Subcutaneous adipose tissue (tissue), 4 donors: ENCODE measurements around the gene RGS4. TPM values are rescaled to one million over a fixed set of nuclear protein-coding genes. Genes with fewer than 3 reads are reported as not detected.

Experiments used
- total RNA-seq, 4 donors: library from RNA; depleted of rRNA; stranded (reverse); fragments of >200 nt; gene quantifications; one replicate each; pipeline ENCODE4 v1.1.0, GENCODE V29; 2016
- TF ChIP-seq, protein P1 (sequence below): fragments of 450-650 bp; IDR thresholded peaks from one replicate; pipeline ENCODE4 v1.5.1; 2016; ENCODE audit warnings: low read depth, mild to moderate bottlenecking, control low read depth, antibody characterized with exemption, moderate library complexity

RGS4 gene
- 1 to 10 TPM in 1 of 4 donors, under 1 TPM in 2, not detected in 1; 0.22 to 1.4 (median 0.82) TPM for total RNA-seq

DNA sequence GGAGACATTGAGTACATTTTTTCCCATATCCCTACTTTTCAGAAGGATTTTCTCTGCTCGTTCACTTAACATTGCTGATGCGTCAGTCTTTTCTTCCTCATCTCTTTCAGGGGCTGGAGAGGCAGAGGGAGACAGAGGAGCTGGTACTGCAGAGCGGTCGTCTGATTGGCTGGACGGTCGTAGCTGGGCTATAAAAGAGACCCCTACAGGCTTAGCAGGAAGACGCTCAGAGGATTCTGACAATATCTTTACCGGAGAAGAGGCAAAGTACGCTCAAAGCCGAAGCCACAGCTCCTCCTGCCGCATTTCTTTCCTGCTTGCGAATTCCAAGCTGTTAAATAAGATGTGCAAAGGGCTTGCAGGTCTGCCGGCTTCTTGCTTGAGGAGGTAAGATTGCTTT is at the start of gene RGS4:
Gene RGS4, plus strand, starts transcription at position 220 of the 400 bp plus-strand sequence. Its CDS starts 124 bp downstream, at position 344.
- TF ChIP-seq, protein P1, sequence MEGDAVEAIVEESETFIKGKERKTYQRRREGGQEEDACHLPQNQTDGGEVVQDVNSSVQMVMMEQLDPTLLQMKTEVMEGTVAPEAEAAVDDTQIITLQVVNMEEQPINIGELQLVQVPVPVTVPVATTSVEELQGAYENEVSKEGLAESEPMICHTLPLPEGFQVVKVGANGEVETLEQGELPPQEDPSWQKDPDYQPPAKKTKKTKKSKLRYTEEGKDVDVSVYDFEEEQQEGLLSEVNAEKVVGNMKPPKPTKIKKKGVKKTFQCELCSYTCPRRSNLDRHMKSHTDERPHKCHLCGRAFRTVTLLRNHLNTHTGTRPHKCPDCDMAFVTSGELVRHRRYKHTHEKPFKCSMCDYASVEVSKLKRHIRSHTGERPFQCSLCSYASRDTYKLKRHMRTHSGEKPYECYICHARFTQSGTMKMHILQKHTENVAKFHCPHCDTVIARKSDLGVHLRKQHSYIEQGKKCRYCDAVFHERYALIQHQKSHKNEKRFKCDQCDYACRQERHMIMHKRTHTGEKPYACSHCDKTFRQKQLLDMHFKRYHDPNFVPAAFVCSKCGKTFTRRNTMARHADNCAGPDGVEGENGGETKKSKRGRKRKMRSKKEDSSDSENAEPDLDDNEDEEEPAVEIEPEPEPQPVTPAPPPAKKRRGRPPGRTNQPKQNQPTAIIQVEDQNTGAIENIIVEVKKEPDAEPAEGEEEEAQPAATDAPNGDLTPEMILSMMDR, result no peak

DNA sequence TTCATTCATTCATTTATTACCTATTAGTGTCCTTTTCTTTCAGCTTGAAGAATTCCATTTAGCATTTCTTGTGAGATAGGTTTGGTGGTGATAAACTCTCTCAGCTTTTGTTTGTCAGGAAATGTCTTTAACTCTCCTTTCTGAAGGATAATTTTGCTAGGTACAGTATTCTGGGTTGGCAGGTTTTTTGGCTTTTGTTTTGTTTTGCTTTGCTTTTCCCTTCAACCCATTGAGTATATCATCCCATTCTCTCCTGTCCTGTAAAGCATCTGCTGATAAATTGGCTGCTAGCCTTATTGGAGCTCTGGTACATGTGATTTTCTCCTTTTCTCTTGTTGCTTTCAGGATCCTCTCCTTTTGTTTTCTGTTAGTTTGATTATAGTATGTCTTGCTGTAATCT is 47.0 kb upstream of the RGS4 start:
- TF ChIP-seq, protein P1, result no peak

DNA sequence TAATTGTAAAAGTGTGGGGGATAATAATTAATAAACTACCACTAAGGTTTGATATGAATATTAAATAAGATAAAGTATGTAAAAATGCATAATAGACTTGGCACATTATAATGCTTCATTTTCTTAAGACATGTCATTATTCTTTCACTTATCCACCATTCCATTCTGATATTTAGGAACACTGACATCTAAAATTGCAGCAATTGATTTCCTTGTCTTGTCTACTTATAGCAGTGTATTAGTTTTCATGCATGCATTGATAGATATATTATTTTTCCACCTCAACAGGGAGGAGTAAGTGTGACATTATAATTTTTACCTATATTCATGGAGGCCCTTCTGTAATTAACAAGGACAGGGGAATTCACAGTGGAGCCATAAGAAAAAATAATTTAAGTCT is 41.6 kb upstream of the RGS4 start:
- TF ChIP-seq, protein P1, result no peak

DNA sequence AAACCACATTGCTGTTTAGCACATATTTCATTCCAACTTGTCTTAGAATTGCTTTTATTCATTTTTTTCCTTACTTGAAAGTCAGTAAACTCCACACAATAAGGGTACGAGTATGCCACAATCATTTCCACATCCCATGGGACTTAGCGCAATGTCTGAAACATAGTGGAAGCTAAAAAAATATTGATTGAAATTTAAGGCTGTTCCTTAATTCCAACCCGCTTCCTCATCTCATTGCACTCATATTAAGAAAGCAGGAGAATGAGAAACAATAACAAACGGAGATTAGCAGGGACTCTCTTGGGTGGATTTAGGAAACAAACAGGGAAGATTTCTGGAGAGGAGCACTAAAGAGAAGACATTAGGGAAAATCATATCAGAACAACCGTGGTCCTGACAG is 39.3 kb upstream of the RGS4 start:
- TF ChIP-seq, protein P1, result no peak

DNA sequence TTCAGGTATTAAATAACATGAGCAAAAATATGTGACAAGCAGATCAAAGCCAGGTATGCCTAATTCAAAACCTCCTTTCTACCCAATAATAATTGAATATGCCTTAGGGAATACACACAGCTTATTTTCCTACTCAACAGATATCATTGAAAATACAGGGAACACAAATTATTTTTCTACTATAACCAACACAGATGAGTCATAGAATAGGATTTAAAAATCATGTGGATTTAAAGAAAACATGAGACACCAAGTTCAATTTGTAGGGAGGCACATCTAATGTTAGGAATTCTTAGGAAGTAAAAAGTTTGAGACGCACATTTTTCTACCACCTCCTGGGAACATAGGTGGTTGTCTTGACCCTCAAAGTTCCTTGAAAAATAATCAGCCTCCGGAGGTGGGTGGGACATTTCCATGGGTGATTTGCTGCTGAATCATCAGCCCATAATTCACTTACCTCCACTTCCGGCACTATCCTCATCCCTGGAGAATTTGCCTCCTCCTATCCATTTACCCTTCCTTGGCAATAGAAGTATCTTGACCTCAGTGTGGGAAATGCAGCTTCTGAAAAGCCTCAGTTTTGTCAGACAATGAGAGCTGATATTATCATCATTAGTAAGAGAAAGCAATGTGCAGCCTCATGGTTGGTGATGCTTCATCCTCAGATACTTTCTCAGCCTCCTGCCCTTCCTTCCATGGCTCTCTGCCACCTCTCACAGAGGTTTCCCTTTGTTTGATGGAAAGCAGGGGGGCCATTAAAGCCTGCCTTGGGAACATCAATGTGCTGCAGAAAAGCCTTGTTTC is 33.5 kb upstream of the RGS4 start:
- TF ChIP-seq, protein P1, result no peak

DNA sequence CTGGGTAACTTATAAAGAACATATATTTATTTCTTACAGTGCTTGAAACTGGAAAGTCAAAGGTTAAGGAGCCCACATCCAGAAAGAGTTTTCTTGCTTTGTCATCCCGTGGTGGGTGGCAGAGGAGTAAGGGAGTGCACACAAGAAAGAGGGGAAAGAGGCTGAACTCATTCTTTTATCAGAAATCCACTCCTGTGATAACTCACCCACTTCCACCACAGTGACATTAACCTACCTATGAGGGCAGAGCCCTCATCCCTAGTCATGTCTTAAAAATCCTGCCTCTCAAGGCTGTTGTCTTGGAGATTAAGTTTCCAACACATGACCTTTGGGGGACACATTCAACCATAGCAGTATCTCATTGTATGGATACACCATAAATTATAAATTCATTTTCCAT is 32.5 kb upstream of the RGS4 start:
- TF ChIP-seq, protein P1, result no peak

DNA sequence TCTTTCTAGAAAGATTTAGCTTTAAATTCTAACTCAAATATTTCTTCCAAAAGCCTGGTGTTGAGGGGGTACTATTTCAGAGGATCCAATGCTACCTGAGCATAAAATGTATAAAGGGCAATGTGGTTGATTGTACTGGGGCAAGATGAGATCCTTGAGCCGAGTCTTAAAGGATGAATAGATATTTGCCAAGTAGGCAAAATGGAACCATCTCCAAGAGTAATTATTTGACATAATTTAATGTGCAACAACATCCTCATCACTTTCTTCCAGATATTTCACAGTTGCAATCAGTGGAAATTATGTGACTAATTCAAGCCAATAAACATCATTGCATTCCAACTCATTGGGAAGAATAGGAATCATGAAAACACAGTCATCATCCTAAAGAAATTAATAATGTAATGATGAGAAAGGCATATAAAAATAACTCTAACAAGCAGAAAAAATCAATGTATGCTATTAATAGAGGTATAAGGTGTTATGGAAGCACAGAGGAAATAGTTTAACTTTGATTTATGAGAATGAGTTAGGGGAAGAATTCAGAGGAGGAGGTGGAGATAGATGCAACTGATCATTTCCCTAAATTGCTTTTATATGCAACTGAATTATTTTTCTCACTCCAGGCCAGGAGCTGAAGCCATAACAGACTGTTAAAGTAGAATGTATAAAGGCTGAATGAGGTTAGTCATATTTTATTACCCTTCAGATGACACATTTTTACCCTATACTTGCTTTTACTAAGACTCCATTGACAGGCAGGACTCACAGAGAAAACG is 30.0 kb upstream of the RGS4 start:
- TF ChIP-seq, protein P1, result no peak
